ENCODE measurements around the gene NF2.

DNA sequence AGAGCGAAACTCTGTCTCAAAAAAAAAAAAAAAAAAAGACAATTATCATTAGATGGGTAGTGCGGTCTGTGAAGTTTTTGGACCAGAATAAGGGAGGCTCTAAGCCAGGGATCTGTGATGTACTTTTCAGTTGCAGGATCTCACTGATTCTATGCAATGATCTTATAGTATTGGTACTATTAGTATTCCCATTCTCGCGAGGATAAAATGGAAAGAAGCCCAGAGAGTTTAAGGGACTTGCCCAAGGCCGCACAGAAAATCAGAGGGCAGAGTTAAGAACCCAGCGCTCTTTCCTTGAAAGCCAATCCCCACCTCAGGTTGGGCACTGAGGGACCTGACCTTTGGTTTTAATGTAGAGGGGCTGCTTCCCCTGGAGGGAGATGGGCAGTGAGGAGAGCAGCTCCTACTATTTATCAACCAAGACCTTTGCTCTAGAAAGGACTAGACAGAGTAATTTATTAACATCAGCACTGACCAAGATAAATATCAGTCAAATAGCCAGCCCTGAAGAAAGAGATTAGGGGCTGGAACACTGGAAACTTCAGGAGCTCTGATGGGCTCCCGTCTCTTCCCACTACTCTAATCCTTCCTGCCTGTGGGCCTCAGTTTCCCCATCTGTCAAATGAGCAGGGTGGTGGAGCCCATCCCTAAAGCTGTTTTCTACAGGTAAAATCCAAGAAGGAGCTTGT is 28.5 kb upstream of the NF2 start:
- TF ChIP-seq, protein P1, sequence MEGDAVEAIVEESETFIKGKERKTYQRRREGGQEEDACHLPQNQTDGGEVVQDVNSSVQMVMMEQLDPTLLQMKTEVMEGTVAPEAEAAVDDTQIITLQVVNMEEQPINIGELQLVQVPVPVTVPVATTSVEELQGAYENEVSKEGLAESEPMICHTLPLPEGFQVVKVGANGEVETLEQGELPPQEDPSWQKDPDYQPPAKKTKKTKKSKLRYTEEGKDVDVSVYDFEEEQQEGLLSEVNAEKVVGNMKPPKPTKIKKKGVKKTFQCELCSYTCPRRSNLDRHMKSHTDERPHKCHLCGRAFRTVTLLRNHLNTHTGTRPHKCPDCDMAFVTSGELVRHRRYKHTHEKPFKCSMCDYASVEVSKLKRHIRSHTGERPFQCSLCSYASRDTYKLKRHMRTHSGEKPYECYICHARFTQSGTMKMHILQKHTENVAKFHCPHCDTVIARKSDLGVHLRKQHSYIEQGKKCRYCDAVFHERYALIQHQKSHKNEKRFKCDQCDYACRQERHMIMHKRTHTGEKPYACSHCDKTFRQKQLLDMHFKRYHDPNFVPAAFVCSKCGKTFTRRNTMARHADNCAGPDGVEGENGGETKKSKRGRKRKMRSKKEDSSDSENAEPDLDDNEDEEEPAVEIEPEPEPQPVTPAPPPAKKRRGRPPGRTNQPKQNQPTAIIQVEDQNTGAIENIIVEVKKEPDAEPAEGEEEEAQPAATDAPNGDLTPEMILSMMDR (IDR thresholded peaks at IDR 0.05) = no peak
- no peak for TF ChIP-seq POLR2A (IDR thresholded peaks at IDR 0.05)
